ENCODE results near the gene MAP3K13.
"Not testable (repeated sequence)": the region's sequence is repeated elsewhere in the genome, so short reads cannot be mapped to it uniquely, and the experiment has no call there.

Gene MAP3K13

GRCh38 chr3:185365291-185366073 is 2.5 kb downstream of the MAP3K13 start:
- no CpG with 5 or more reads among the region's 3 CpGs for WGBS (ENCODE audit: extremely low coverage, insufficient coverage, insufficient read length)
- H2BK12ac ChIP-seq (ENCODE audit: low read length), result no peak overlapping the region
- no peak overlapping the region for H3K4ac ChIP-seq (ENCODE audit: low read depth, low read length)
- no peak overlapping the region for H3K14ac ChIP-seq (ENCODE audit: low read length)
- H4K91ac ChIP-seq (ENCODE audit: low read depth, low read length), result no peak overlapping the region
- no peaks in the 10 kb centered on the region for H3K79me1 ChIP-seq (ENCODE audit: low read length)
- H3K4me1 ChIP-seq (ENCODE audit: control insufficient read depth in 1 of 2, insufficient read depth in 2 of 2, low read length in 2 of 2), result peaks cover 2 to 3% of the 10 kb centered on the region in 2 experiments
- no peak overlapping the region for H4K12ac ChIP-seq (ENCODE audit: low read depth, low read length)
- no peaks in the 10 kb centered on the region for H3K79me2 ChIP-seq (ENCODE audit: control insufficient read depth, insufficient read depth, low read length, poor library complexity)
- no peak overlapping the region for H2AK5ac ChIP-seq (ENCODE audit: low read length)
- no peak overlapping the region for H3K18ac ChIP-seq (ENCODE audit: low read length)
- H3K36me3 ChIP-seq (ENCODE audit: control insufficient read depth in 1 of 2, insufficient read depth in 2 of 2, low read length in 2 of 2), result no peaks in the 10 kb centered on the region
- H2AFZ ChIP-seq (ENCODE audit: insufficient read depth, low read length, poor library complexity), result no peak overlapping the region
- peak; percentile 91 to 93 for DNase-seq
- H3K4me3 ChIP-seq (ENCODE audit: low read depth, low read length), result no peak overlapping the region
- H3K27me3 ChIP-seq (ENCODE audit: insufficient read depth, low read length), result no peaks in the 10 kb centered on the region
- H4K8ac ChIP-seq (ENCODE audit: low read depth, low read length), result no peak overlapping the region
- no peak overlapping the region for H3K4me2 ChIP-seq (ENCODE audit: low read length)
- no peak overlapping the region for H3K23ac ChIP-seq (ENCODE audit: low read length)
- no peak overlapping the region for H2BK5ac ChIP-seq (ENCODE audit: low read depth, low read length, poor library complexity)
- H2BK120ac ChIP-seq (ENCODE audit: insufficient read depth, low read length, poor library complexity), result no peak overlapping the region
- H3K27ac ChIP-seq (ENCODE audit: low read depth, low read length), result no peak overlapping the region
- H3K9ac ChIP-seq (ENCODE audit: low read length), result no peak overlapping the region
- no peaks in the 10 kb centered on the region for H3K9me3 ChIP-seq (ENCODE audit: insufficient read depth, low read depth, low read length)

- no peak overlapping the region for H4K12ac ChIP-seq (ENCODE audit: low read depth, low read length)
- no peak overlapping the region for H2BK120ac ChIP-seq (ENCODE audit: insufficient read depth, low read length, poor library complexity)
- no peak overlapping the region for H3K4me3 ChIP-seq (ENCODE audit: low read depth, low read length)
- H3K4ac ChIP-seq (ENCODE audit: low read depth, low read length), result no peak overlapping the region
- H2AFZ ChIP-seq (ENCODE audit: insufficient read depth, low read length, poor library complexity), result no peak overlapping the region
- H3K4me2 ChIP-seq (ENCODE audit: low read length), result no peak overlapping the region
- H3K79me1 ChIP-seq (ENCODE audit: low read length), result no peaks in the 10 kb centered on the region
- H3K14ac ChIP-seq (ENCODE audit: low read length), result no peak overlapping the region
- H3K79me2 ChIP-seq (ENCODE audit: control insufficient read depth, insufficient read depth, low read length, poor library complexity), result no peaks in the 10 kb centered on the region
- H3K9me3 ChIP-seq (ENCODE audit: insufficient read depth, low read depth, low read length), result no peaks in the 10 kb centered on the region
- H2AK5ac ChIP-seq (ENCODE audit: low read length), result no peak overlapping the region
- H2BK12ac ChIP-seq (ENCODE audit: low read length), result no peak overlapping the region
- no peak overlapping the region for H3K9ac ChIP-seq (ENCODE audit: low read length)
- DNase-seq, result no peak
- H4K8ac ChIP-seq (ENCODE audit: low read depth, low read length), result no peak overlapping the region
- no peak overlapping the region for H3K23ac ChIP-seq (ENCODE audit: low read length)
- H4K91ac ChIP-seq (ENCODE audit: low read depth, low read length), result no peak overlapping the region
- no peak overlapping the region for H3K27ac ChIP-seq (ENCODE audit: low read depth, low read length)
- no peak overlapping the region for H2BK5ac ChIP-seq (ENCODE audit: low read depth, low read length, poor library complexity)
- WGBS (ENCODE audit: extremely low coverage, insufficient coverage, insufficient read length), result no CpG with 5 or more reads among the region's 1 CpG
- no peak overlapping the region for H3K18ac ChIP-seq (ENCODE audit: low read length)
- H3K27me3 ChIP-seq (ENCODE audit: insufficient read depth, low read length), result no peaks in the 10 kb centered on the region
- H3K4me1 ChIP-seq (ENCODE audit: control insufficient read depth in 1 of 2, insufficient read depth in 2 of 2, low read length in 2 of 2), result peaks cover 2 to 3% of the 10 kb centered on the region in 2 experiments
- no peaks in the 10 kb centered on the region for H3K36me3 ChIP-seq (ENCODE audit: control insufficient read depth in 1 of 2, insufficient read depth in 2 of 2, low read length in 2 of 2)
Measured at GRCh38 chr3:185366074-185366335, 3.1 kb downstream of the MAP3K13 start.

- no peak overlapping the region for H3K4ac ChIP-seq (ENCODE audit: low read depth, low read length)
- no peaks in the 10 kb centered on the region for H3K27me3 ChIP-seq (ENCODE audit: insufficient read depth, low read length)
- H2AK5ac ChIP-seq (ENCODE audit: low read length), result no peak overlapping the region
- no peak overlapping the region for H3K9ac ChIP-seq (ENCODE audit: low read length)
- peaks cover 2 to 3% of the 10 kb centered on the region in 2 experiments for H3K4me1 ChIP-seq (ENCODE audit: control insufficient read depth in 1 of 2, insufficient read depth in 2 of 2, low read length in 2 of 2)
- H2BK120ac ChIP-seq (ENCODE audit: insufficient read depth, low read length, poor library complexity), result no peak overlapping the region
- H2BK12ac ChIP-seq (ENCODE audit: low read length), result no peak overlapping the region
- H3K79me1 ChIP-seq (ENCODE audit: low read length), result no peaks in the 10 kb centered on the region
- H3K4me2 ChIP-seq (ENCODE audit: low read length), result no peak overlapping the region
- no peaks in the 10 kb centered on the region for H3K9me3 ChIP-seq (ENCODE audit: insufficient read depth, low read depth, low read length)
- no peak overlapping the region for H4K91ac ChIP-seq (ENCODE audit: low read depth, low read length)
- no peaks in the 10 kb centered on the region for H3K36me3 ChIP-seq (ENCODE audit: control insufficient read depth in 1 of 2, insufficient read depth in 2 of 2, low read length in 2 of 2)
- H2AFZ ChIP-seq (ENCODE audit: insufficient read depth, low read length, poor library complexity), result no peak overlapping the region
- H3K27ac ChIP-seq (ENCODE audit: low read depth, low read length), result no peak overlapping the region
- no peak overlapping the region for H3K18ac ChIP-seq (ENCODE audit: low read length)
- H2BK5ac ChIP-seq (ENCODE audit: low read depth, low read length, poor library complexity), result no peak overlapping the region
- no peak for DNase-seq
- no peak overlapping the region for H3K14ac ChIP-seq (ENCODE audit: low read length)
- H3K23ac ChIP-seq (ENCODE audit: low read length), result no peak overlapping the region
- no peak overlapping the region for H3K4me3 ChIP-seq (ENCODE audit: low read depth, low read length)
- H3K79me2 ChIP-seq (ENCODE audit: control insufficient read depth, insufficient read depth, low read length, poor library complexity), result no peaks in the 10 kb centered on the region
- H4K8ac ChIP-seq (ENCODE audit: low read depth, low read length), result no peak overlapping the region
- H4K12ac ChIP-seq (ENCODE audit: low read depth, low read length), result no peak overlapping the region
Measured at GRCh38 chr3:185366913-185367312, 4.0 kb downstream of the MAP3K13 start.

- H3K4me1 ChIP-seq (ENCODE audit: control insufficient read depth in 1 of 2, insufficient read depth in 2 of 2, low read length in 2 of 2); H3K27me3 ChIP-seq (ENCODE audit: insufficient read depth, low read length); H4K91ac ChIP-seq (ENCODE audit: low read depth, low read length); H3K9ac ChIP-seq (ENCODE audit: low read length); H3K79me2 ChIP-seq (ENCODE audit: control insufficient read depth, insufficient read depth, low read length, poor library complexity); H3K79me1 ChIP-seq (ENCODE audit: low read length); H3K36me3 ChIP-seq (ENCODE audit: control insufficient read depth in 1 of 2, insufficient read depth in 2 of 2, low read length in 2 of 2); H3K4ac ChIP-seq (ENCODE audit: low read depth, low read length); H4K12ac ChIP-seq (ENCODE audit: low read depth, low read length); DNase-seq; H3K4me3 ChIP-seq (ENCODE audit: low read depth, low read length); H2BK5ac ChIP-seq (ENCODE audit: low read depth, low read length, poor library complexity); H3K4me2 ChIP-seq (ENCODE audit: low read length); H2AK5ac ChIP-seq (ENCODE audit: low read length); H3K18ac ChIP-seq (ENCODE audit: low read length); H3K9me3 ChIP-seq (ENCODE audit: insufficient read depth, low read depth, low read length); H2BK12ac ChIP-seq (ENCODE audit: low read length); H3K14ac ChIP-seq (ENCODE audit: low read length); H4K8ac ChIP-seq (ENCODE audit: low read depth, low read length); H3K27ac ChIP-seq (ENCODE audit: low read depth, low read length); H2AFZ ChIP-seq (ENCODE audit: insufficient read depth, low read length, poor library complexity); H2BK120ac ChIP-seq (ENCODE audit: insufficient read depth, low read length, poor library complexity); H3K23ac ChIP-seq (ENCODE audit: low read length): not testable (repeated sequence)
- whole genome bisulfite sequencing (ENCODE audit: extremely low coverage, insufficient coverage, insufficient read length), result no CpG with 5 or more reads among the region's 6 CpGs
Measured at GRCh38 chr3:185370349-185370748, 7.4 kb downstream of the MAP3K13 start.

Data from trophoblast cell (in vitro differentiated cells and primary cell).